HG03159 (cell line): ENCODE measurements around the gene EFNB1.

Experiments
- ATAC-seq: cut with Tn5 transposase; IDR thresholded peaks from one replicate; pipeline ENCODE4 v1.9.1; 2021; ENCODE audit warnings: mild to moderate bottlenecking, moderate library complexity; ENCODE audit not compliant: unreplicated experiment

Gene EFNB1

GRCh38 chrX:68827256-68827655 is 1.6 kb upstream of the EFNB1 start:
- ATAC-seq = no peak

- ATAC-seq = no peak
These were observed 785 bp upstream of the EFNB1 start for GRCh38 chrX:68827848-68828624.

GRCh38 chrX:68829582-68830418 is 979 bp downstream of the EFNB1 start:
- ATAC-seq = no peak

- no peak for ATAC-seq
These were observed 1.9 kb downstream of the EFNB1 start for GRCh38 chrX:68830419-68831404.

GRCh38 chrX:68831405-68832100 is 2.7 kb downstream of the EFNB1 start:
- no peak for ATAC-seq

GRCh38 chrX:68832101-68832416 is 3.2 kb downstream of the EFNB1 start:
- ATAC-seq = peak; percentile 41

- ATAC-seq = no peak
These were observed 4.0 kb downstream of the EFNB1 start for GRCh38 chrX:68832516-68833447.

GRCh38 chrX:68833448-68833805 is 4.6 kb downstream of the EFNB1 start:
- ATAC-seq = no peak

GRCh38 chrX:68833855-68834331 is 5.1 kb downstream of the EFNB1 start:
- no peak for ATAC-seq

GRCh38 chrX:68834371-68835103 is 5.7 kb downstream of the EFNB1 start:
- no peak for ATAC-seq

GRCh38 chrX:68835104-68835442 is 6.3 kb downstream of the EFNB1 start:
- ATAC-seq = no peak

- no peak for ATAC-seq
These were observed 6.6 kb downstream of the EFNB1 start for GRCh38 chrX:68835468-68835867.

GRCh38 chrX:68837119-68837518 is 8.3 kb downstream of the EFNB1 start:
- no peak for ATAC-seq

- no peak for ATAC-seq
These were observed 9.7 kb downstream of the EFNB1 start for GRCh38 chrX:68838571-68838910.

- ATAC-seq = no peak
These were observed 10.9 kb downstream of the EFNB1 start for GRCh38 chrX:68839771-68840170.

- no peak for ATAC-seq
These were observed 11.4 kb downstream of the EFNB1 start for GRCh38 chrX:68840256-68840655.

- no peak for ATAC-seq
These were observed 12.6 kb downstream of the EFNB1 start for GRCh38 chrX:68841251-68842049.

GRCh38 chrX:68842351-68842750 is 13.5 kb downstream of the EFNB1 start:
- ATAC-seq = no peak
